GM12875 (cell line): Measurements from ENCODE around the gene PPM1F.

Experiments
- H3K4me3 ChIP-seq: one replicate; pipeline ENCODE4 v1.5.1; 2011; ENCODE audit warnings: low read depth, low read length, control low read depth
- CTCF ChIP-seq: IDR thresholded peaks from 2 replicates; pipeline ENCODE4 v1.5.1; 2011; ENCODE audit warnings: low read depth, mild to moderate bottlenecking, control low read depth, inconsistent platforms, low read length, moderate library complexity, borderline replicate concordance; ENCODE audit not compliant: insufficient read depth

PPM1F gene

GRCh38 chr22:21949569-21949918, 3.1 kb downstream of the PPM1F start:
- H3K4me3 ChIP-seq = no peak overlapping the region
- TF ChIP-seq CTCF = no peak

- H3K4me3 ChIP-seq = no peak overlapping the region
- TF ChIP-seq CTCF = no peak
Observed at GRCh38 chr22:21948824-21949568, 3.7 kb downstream of the PPM1F start.

- H3K4me3 ChIP-seq = no peak overlapping the region
- no peak for TF ChIP-seq CTCF
Observed at GRCh38 chr22:21948390-21948789, 4.3 kb downstream of the PPM1F start.

- no peak for TF ChIP-seq CTCF
- H3K4me3 ChIP-seq = no peak overlapping the region
Observed at GRCh38 chr22:21947040-21948014, 5.3 kb downstream of the PPM1F start.

GRCh38 chr22:21946262-21946925, 6.3 kb downstream of the PPM1F start:
- no peak for TF ChIP-seq CTCF
- no peak overlapping the region for H3K4me3 ChIP-seq

GRCh38 chr22:21945453-21946261, 7.0 kb downstream of the PPM1F start:
- no peak for TF ChIP-seq CTCF

More at GRCh38 chr22:21945453-21946261, 7.0 kb downstream of the PPM1F start:
- H3K4me3 ChIP-seq = no peak overlapping the region
